ENCODE data around the gene SCN2B. TPM values are rescaled to one million over a fixed set of nuclear protein-coding genes. Genes with fewer than 3 reads are reported as not detected.

The SCN2B gene
- polyA plus RNA-seq, 1 of the 3 experiments (the other 2 are of a cell fraction) = 0.05 TPM

GRCh38 chr11:118223570-118223969, 47.1 kb upstream of the SCN2B start:
- CTCF ChIA-PET = no interaction called here
- TF ChIP-seq EZH2phosphoT487 (IDR thresholded peaks at IDR 0.05; ENCODE audit: borderline replicate concordance, low read depth) (no peak), USF2 (IDR thresholded peaks at IDR 0.05; ENCODE audit: borderline replicate concordance, low read depth, low read length) (no peak), IRF3 (IDR thresholded peaks at IDR 0.05; ENCODE audit: low read depth, low read length) (no peak), FOXJ3 (CRISPR knock-in tag; IDR thresholded peaks at IDR 0.05) (no peak), RXRA (IDR thresholded peaks at IDR 0.05; ENCODE audit: borderline replicate concordance, low read depth) (no peak), FOSL2 (IDR thresholded peaks at IDR 0.05; ENCODE audit: borderline replicate concordance, low read depth) (no peak), GATA2 (CRISPR knock-in tag; IDR thresholded peaks at IDR 0.05) (no peak), FOXM1 (IDR thresholded peaks at IDR 0.05; ENCODE audit: low read depth) (no peak), POLR2AphosphoS5 (IDR thresholded peaks at IDR 0.05; ENCODE audit: low read depth, low read length) (no peak), MXI1 (IDR thresholded peaks at IDR 0.05; ENCODE audit: low read depth, low read length) (no peak), PBX3 (IDR thresholded peaks at IDR 0.05) (no peak), RAD21 (IDR thresholded peaks at IDR 0.05; ENCODE audit: low read length) (no peak), JUND (IDR thresholded peaks at IDR 0.05) (no peak), CTCF (IDR thresholded peaks at IDR 0.05) (no peak), YY1 (IDR thresholded peaks at IDR 0.05; ENCODE audit: low read depth) (no peak)
- TF ChIP-seq, protein P1, sequence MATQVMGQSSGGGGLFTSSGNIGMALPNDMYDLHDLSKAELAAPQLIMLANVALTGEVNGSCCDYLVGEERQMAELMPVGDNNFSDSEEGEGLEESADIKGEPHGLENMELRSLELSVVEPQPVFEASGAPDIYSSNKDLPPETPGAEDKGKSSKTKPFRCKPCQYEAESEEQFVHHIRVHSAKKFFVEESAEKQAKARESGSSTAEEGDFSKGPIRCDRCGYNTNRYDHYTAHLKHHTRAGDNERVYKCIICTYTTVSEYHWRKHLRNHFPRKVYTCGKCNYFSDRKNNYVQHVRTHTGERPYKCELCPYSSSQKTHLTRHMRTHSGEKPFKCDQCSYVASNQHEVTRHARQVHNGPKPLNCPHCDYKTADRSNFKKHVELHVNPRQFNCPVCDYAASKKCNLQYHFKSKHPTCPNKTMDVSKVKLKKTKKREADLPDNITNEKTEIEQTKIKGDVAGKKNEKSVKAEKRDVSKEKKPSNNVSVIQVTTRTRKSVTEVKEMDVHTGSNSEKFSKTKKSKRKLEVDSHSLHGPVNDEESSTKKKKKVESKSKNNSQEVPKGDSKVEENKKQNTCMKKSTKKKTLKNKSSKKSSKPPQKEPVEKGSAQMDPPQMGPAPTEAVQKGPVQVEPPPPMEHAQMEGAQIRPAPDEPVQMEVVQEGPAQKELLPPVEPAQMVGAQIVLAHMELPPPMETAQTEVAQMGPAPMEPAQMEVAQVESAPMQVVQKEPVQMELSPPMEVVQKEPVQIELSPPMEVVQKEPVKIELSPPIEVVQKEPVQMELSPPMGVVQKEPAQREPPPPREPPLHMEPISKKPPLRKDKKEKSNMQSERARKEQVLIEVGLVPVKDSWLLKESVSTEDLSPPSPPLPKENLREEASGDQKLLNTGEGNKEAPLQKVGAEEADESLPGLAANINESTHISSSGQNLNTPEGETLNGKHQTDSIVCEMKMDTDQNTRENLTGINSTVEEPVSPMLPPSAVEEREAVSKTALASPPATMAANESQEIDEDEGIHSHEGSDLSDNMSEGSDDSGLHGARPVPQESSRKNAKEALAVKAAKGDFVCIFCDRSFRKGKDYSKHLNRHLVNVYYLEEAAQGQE (IDR thresholded peaks at IDR 0.05; ENCODE audit: low read depth, low read length) = no peak
- POLR2A ChIA-PET = no interaction called here

More at GRCh38 chr11:118223570-118223969, 47.1 kb upstream of the SCN2B start:
- Histone ChIP-seq H3K9ac (no peak overlapping the region), H3K36me3 (replicated peaks in 1 of 2; ENCODE audit: control insufficient read depth in 1 of 2, insufficient read depth in 2 of 2, low read length in 1 of 2) (no peaks in the 10 kb centered on the region), H3K27me3 (ENCODE audit: insufficient read depth) (peaks cover 21% of the 10 kb centered on the region; the same call in 1 of the 2 replicates), H3K4me2 (no peak overlapping the region), H3K27ac (ENCODE audit: low read depth in 2 of 2, low read length in 1 of 2) (no peak overlapping the region), H3K9me2 (no peaks in the 10 kb centered on the region), H3K4me3 (ENCODE audit: low read depth in 2 of 2, low read length in 1 of 2) (no peak overlapping the region), H4K20me1 (ENCODE audit: insufficient read depth) (no peaks in the 10 kb centered on the region), H3K79me2 (ENCODE audit: insufficient read depth) (no peaks in the 10 kb centered on the region), H3F3A (replicated peaks; ENCODE audit: insufficient read depth) (no peaks in the 10 kb centered on the region), H3K4me1 (ENCODE audit: control insufficient read depth in 1 of 2, insufficient read depth in 2 of 2, low read depth in 1 of 2, low read length in 1 of 2) (no peaks in the 10 kb centered on the region; a peak in 1 of 4 replicates), H2AFZ (ENCODE audit: low read depth) (no peak overlapping the region), H3K9me3 (no peaks in the 10 kb centered on the region)
- no peak for DNase-seq
- 8% methylated on average over 2 of the region's 2 CpGs for WGBS (ENCODE audit: low lambda C conversion rate)

All from SK-N-SH (cell line).